Adrenal gland (tissue), 12 donors: Measurements from ENCODE around the gene AREL1. TPM values are rescaled to one million over a fixed set of nuclear protein-coding genes. Genes with fewer than 3 reads are reported as not detected.

Experiments used
- DNase-seq, 7 donors: peaks; one replicate each; pipeline ENCODE4 v3.0.0-alpha.2; 2019 to 2020
- H3K27ac ChIP-seq, 5 donors: fragments of 200-600 bp; sonication (generic) in 4 of 5; 1 replicate in 3 of 5; 2 replicates in 2 of 5; pipeline versions ENCODE4 v1.5.1 to v1.8.0; 2016 to 2020; ENCODE audit warnings: mild to moderate bottlenecking in 1 of 5
- H3K27me3 ChIP-seq: fragments of 200-600 bp; 2 replicates; pipeline ENCODE4 v1.8.0; 2021
- H3K36me3 ChIP-seq, 2 donors: fragments of 200-600 bp; replicated peaks in 1 of 2; 1 replicate in 1 of 2; 2 replicates in 1 of 2; pipeline versions ENCODE4 v1.5.1 to v1.8.0; 2018 to 2022
- H3K4me1 ChIP-seq, 2 donors: fragments of 200-600 bp; replicated peaks in 1 of 2; 1 replicate in 1 of 2; 2 replicates in 1 of 2; pipeline versions ENCODE4 v1.5.1 to v1.8.0; 2018 to 2021
- H3K4me3 ChIP-seq, 4 donors: fragments of 200-600 bp; sonication (generic) in 3 of 4; one replicate each; pipeline ENCODE4 v1.5.1; 2016 to 2018
- H3K9me3 ChIP-seq, 3 donors: fragments of 200-600 bp; sonication (generic) in 1 of 3; replicated peaks in 1 of 3; 1 replicate in 2 of 3; 2 replicates in 1 of 3; pipeline versions ENCODE4 v1.5.1 to v1.8.0; 2016 to 2021
- CTCF ChIP-seq, 6 experiments: fragments of 450-650 bp in 4 of 6; fragments of 200-600 bp in 2 of 6; sonication (generic) in 1 of 6; IDR thresholded peaks; 1 replicate in 5 of 6; 2 replicates in 1 of 6; pipeline versions ENCODE4 v1.5.1 to v1.8.0; 2016 to 2021; ENCODE audit warnings: antibody characterized with exemption in 6 of 6, mild to moderate bottlenecking in 2 of 6, moderate library complexity in 1 of 6
- POLR2A ChIP-seq, 2 donors: fragments of 450-650 bp; IDR thresholded peaks; one replicate each; pipeline ENCODE4 v1.6.1; 2017; ENCODE audit warnings: antibody characterized with exemption in 2 of 2, mild to moderate bottlenecking in 2 of 2, moderate library complexity in 1 of 2
- WGBS, 4 donors: extraction: QIAGEN DNeasy Blood & Tissue Kit in 2 of 4; methylation state at CpG; one replicate each; pipeline versions ENCODE4 v1.1.5 to v1.1.7; 2013 to 2017; 5-methylcytosine and 5-hydroxymethylcytosine counted together
- intact Hi-C, 2 donors: fragments of 100-400 bp; cut with DNase I; formaldehyde crosslinking; loops; one replicate each; pipeline versions ENCODE4 v1.14.1 to v1.15.0; 2022 to 2023
- polyA plus RNA-seq, 3 donors: library from polyadenylated mRNA; stranded (reverse); fragments of 200-250 nt in 2 of 3; fragments of 350-450 nt in 1 of 3; fragmentation: Illumina TruSeq in 1 of 3; extraction: RNeasy Lipid Tissue Mini Kit (QIAGEN cat#74804) in 1 of 3; gene quantifications; one replicate each; pipeline ENCODE4 v1.2.3, GENCODE V29; 2013 to 2014
- total RNA-seq, 9 donors: library from RNA; depleted of rRNA in 4 of 9; stranded (reverse); fragments of >200 nt in 4 of 9; fragments of 120-200 nt in 1 of 9; fragmentation: NEBNext Ultra II Directional in 1 of 9; extraction: Animal tissue kit (Norgen Biotek cat#: 25700) in 1 of 9; gene quantifications; one replicate each; pipeline versions ENCODE4 v1.1.0 to v1.2.4, GENCODE V29; 2013 to 2023
- donor health status: healthy with polysubstance abuse.
- donor health status: Bipolar disorder and iron deficiency.
- donor health status: DM: yes; HTN: yes; CAD: no.
- donor health status: DM: no; HTN: no; CAD: no.
- donor health status: DM: no; HTN: no; CAD: no.
- donor health status: DM: yes; HTN: yes; CAD: no.

Gene AREL1
- total and polyA plus RNA-seq, 12 donors: 13.0 to 36.7 (median 29.8) TPM

DNA sequence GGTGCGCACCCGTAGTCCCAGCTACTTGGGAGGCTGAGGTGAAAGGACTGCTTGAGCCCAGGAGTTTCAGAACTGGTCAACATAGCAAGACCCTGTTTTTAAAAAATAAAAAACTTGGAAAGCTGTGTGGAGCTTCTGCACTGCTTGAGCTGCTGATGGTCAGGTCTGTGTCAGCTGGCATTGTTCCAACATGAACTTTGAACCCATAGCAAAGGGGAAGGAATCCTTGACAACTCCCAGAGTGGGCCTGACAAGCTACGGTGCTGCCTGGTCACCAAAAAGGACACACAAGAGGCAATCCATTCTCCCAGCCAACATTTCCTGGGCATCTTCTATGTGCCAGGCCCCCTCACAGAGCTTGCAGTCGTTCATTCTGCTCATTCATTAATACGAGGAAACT, 84.5 kb downstream of the AREL1 start:
- TF ChIP-seq POLR2A (IDR thresholded peaks at IDR 0.05): no peak
- TF ChIP-seq CTCF (IDR thresholded peaks at IDR 0.05): no peak

GRCh38 chr14:74627076-74627475, 85.8 kb downstream of the AREL1 start:
- no peak for TF ChIP-seq POLR2A (IDR thresholded peaks at IDR 0.05)
- no peak for TF ChIP-seq CTCF (IDR thresholded peaks at IDR 0.05)
- 60 to 73% (median 65%) methylated on average over 8 of the region's 8 CpGs for WGBS, 4 donors
- intact Hi-C loops: no loop called here

More for the DNA sequence above, 84.5 kb downstream of the AREL1 start:
- Histone ChIP-seq H3K36me3 (no peaks in the 10 kb centered on the region), H3K27ac (no peak overlapping the region), H3K4me3 (no peak overlapping the region), H3K27me3 (no peaks in the 10 kb centered on the region), H3K9me3 (no peaks in the 10 kb centered on the region), H3K4me1 (no peaks in the 10 kb centered on the region)
- no peak for DNase-seq
- 62 to 88% (median 67%) methylated on average over 4 to 5 of the region's 5 CpGs for WGBS, 4 donors
- intact Hi-C loops: no loop called here

DNA sequence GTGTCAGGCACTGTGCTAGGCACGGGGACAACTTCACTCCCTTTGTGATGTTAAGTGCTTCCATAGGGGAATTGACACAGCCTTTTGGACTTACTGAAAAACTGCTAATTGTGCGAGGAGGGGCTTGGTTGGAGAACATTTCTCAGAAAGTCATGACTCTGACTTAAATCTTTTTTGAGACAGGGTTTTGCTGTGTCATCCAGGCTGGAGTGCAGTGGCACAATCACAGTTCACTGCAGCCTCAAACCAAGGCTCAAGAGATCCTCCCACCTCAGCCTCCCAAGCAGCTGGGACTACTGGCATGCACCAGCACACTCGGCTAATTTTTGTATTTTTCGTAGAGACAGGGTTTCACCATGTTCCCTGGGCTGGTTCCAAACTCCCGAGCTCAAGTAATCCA, 90.6 kb downstream of the AREL1 start:
- intact Hi-C loops: no loop called here
- Histone ChIP-seq H3K9me3 (no peaks in the 10 kb centered on the region), H3K4me3 (no peak overlapping the region), H3K27me3 (no peaks in the 10 kb centered on the region), H3K27ac (no peak overlapping the region), H3K36me3 (no peaks in the 10 kb centered on the region), H3K4me1 (peaks cover 5 to 16% of the 10 kb centered on the region in 2 donors)
- 74 to 83% (median 78%) methylated on average over 5 of the region's 5 CpGs for WGBS, 4 donors
- TF ChIP-seq CTCF (IDR thresholded peaks at IDR 0.05) (no peak), POLR2A (IDR thresholded peaks at IDR 0.05) (no peak)
- DNase-seq: no peak

More at GRCh38 chr14:74627076-74627475, 85.8 kb downstream of the AREL1 start:
- Histone ChIP-seq H3K4me3 (no peak overlapping the region), H3K4me1 (no peaks in the 10 kb centered on the region), H3K9me3 (no peaks in the 10 kb centered on the region), H3K27ac (no peak overlapping the region), H3K36me3 (no peaks in the 10 kb centered on the region), H3K27me3 (no peaks in the 10 kb centered on the region)
- DNase-seq: no peak

DNA sequence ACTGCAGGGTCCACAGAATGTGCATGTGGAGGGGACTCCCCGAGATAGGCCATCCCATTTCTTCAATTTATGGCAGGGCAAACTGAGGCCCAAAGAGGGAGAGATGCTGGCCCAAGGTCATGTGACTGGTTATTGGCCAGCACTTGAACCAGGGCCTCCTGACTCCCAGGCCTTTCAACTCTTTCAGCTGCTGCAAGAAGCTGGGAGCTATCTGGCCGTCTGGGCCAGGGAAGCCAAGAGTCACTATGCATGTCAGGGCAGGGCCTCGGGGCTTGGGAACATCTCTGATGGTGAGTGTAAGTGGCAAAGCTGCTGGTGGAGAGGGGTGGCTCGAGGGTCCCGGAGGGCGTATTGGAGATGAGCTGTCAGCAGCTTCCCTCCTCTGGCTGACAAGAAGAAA, 91.3 kb downstream of the AREL1 start:
- no peak for DNase-seq
- WGBS, 4 donors: 54 to 75% (median 61%) methylated on average over 6 of the region's 6 CpGs
- TF ChIP-seq CTCF (IDR thresholded peaks at IDR 0.05) (no peak), POLR2A (IDR thresholded peaks at IDR 0.05) (no peak)
- Histone ChIP-seq H3K36me3 (no peaks in the 10 kb centered on the region), H3K27ac (no peak overlapping the region), H3K27me3 (no peaks in the 10 kb centered on the region), H3K4me1 (peaks cover 5 to 16% of the 10 kb centered on the region in 2 donors), H3K4me3 (no peak overlapping the region), H3K9me3 (no peaks in the 10 kb centered on the region)
- intact Hi-C loops: no loop called here
